Measurements from ENCODE around the gene SF3B6.

SF3B6 gene

GRCh38 chr2:24018241-24018640 lies 57.9 kb downstream of the SF3B6 start:
- DNase-seq: no peak

- DNase-seq: no peak
Observed at GRCh38 chr2:24017711-24018110, 58.4 kb downstream of the SF3B6 start.
